KMS-11 (cell line): ENCODE measurements around the gene CPT2.

Source experiments
- H2AFZ ChIP-seq: fragments of 200-600 bp; sonication (generic); 2 replicates; pipeline ENCODE4 v1.6.1; 2016; ENCODE audit warnings: antibody characterized with exemption, mixed run types, low read depth
- H3K27ac ChIP-seq: fragments of 200-600 bp; sonication (generic); 2 replicates; pipeline ENCODE4 v1.6.1; 2016; ENCODE audit warnings: mild to moderate bottlenecking, mixed run types
- H3K27me3 ChIP-seq: fragments of 200-600 bp; sonication (generic); 2 replicates; pipeline ENCODE4 v1.6.1; 2017; ENCODE audit warnings: mild to moderate bottlenecking, low read depth, mixed run types, moderate library complexity; ENCODE audit not compliant: insufficient read depth
- H3K36me3 ChIP-seq: fragments of 200-600 bp; sonication (generic); 2 replicates; pipeline ENCODE4 v1.6.1; 2017; ENCODE audit warnings: mild to moderate bottlenecking, mixed run types; ENCODE audit not compliant: insufficient read depth
- H3K4me1 ChIP-seq: fragments of 200-600 bp; sonication (generic); 2 replicates; pipeline ENCODE4 v1.6.1; 2016; ENCODE audit warnings: mild to moderate bottlenecking, low read depth, mixed run types; ENCODE audit not compliant: poor library complexity, severe bottlenecking
- H3K4me2 ChIP-seq: fragments of 200-600 bp; sonication (generic); 2 replicates; pipeline ENCODE4 v1.7.0; 2016; ENCODE audit warnings: mild to moderate bottlenecking, mixed run types
- H3K4me3 ChIP-seq: fragments of 200-600 bp; sonication (generic); IDR thresholded peaks from 2 replicates; pipeline ENCODE4 v1.6.1; 2017; ENCODE audit warnings: low read depth, low read length, mixed read lengths; ENCODE audit not compliant: insufficient read depth
- H3K79me2 ChIP-seq: fragments of 200-600 bp; sonication (generic); 2 replicates; pipeline ENCODE4 v1.6.1; 2016; ENCODE audit warnings: low read depth, mixed run types; ENCODE audit not compliant: insufficient read depth
- H3K9ac ChIP-seq: fragments of 200-600 bp; sonication (generic); 2 replicates; pipeline ENCODE4 v1.6.1; 2016; ENCODE audit warnings: mild to moderate bottlenecking, mixed run types
- H4K20me1 ChIP-seq: fragments of 200-600 bp; sonication (generic); 2 replicates; pipeline ENCODE4 v1.6.1; 2016; ENCODE audit warnings: mild to moderate bottlenecking, mixed run types; ENCODE audit not compliant: insufficient read depth
- TF ChIP-seq, protein P1 (sequence below): fragments of 200-600 bp; sonication (generic); conservative IDR thresholded peaks from 2 replicates; pipeline ENCODE4 v1.6.1; 2017; ENCODE audit warnings: low read depth, mild to moderate bottlenecking, antibody characterized with exemption, low read length, moderate library complexity, mixed read lengths

Gene CPT2

GRCh38 chr1:53207726-53208125 lies 11.1 kb downstream of the CPT2 start:
- H3K36me3 ChIP-seq = no peaks in the 10 kb centered on the region; the same call in 1 of the 2 replicates
- no peaks in the 10 kb centered on the region for H3K4me1 ChIP-seq
- no peaks in the 10 kb centered on the region for H3K27me3 ChIP-seq
- TF ChIP-seq, protein P1, sequence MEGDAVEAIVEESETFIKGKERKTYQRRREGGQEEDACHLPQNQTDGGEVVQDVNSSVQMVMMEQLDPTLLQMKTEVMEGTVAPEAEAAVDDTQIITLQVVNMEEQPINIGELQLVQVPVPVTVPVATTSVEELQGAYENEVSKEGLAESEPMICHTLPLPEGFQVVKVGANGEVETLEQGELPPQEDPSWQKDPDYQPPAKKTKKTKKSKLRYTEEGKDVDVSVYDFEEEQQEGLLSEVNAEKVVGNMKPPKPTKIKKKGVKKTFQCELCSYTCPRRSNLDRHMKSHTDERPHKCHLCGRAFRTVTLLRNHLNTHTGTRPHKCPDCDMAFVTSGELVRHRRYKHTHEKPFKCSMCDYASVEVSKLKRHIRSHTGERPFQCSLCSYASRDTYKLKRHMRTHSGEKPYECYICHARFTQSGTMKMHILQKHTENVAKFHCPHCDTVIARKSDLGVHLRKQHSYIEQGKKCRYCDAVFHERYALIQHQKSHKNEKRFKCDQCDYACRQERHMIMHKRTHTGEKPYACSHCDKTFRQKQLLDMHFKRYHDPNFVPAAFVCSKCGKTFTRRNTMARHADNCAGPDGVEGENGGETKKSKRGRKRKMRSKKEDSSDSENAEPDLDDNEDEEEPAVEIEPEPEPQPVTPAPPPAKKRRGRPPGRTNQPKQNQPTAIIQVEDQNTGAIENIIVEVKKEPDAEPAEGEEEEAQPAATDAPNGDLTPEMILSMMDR = no peak
- H3K9ac ChIP-seq = no peak overlapping the region
- H3K27ac ChIP-seq = no peak overlapping the region
- H3K4me2 ChIP-seq = no peak overlapping the region
- H3K79me2 ChIP-seq = no peaks in the 10 kb centered on the region
- no peaks in the 10 kb centered on the region for H4K20me1 ChIP-seq
- H2AFZ ChIP-seq = no peak overlapping the region
- no peak overlapping the region for H3K4me3 ChIP-seq

DNA sequence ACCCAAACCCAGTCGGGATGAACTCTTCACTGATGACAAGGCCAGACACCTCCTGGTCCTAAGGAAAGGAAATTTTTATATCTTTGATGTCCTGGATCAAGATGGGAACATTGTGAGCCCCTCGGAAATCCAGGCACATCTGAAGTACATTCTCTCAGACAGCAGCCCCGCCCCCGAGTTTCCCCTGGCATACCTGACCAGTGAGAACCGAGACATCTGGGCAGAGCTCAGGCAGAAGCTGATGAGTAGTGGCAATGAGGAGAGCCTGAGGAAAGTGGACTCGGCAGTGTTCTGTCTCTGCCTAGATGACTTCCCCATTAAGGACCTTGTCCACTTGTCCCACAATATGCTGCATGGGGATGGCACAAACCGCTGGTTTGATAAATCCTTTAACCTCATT lies 13.7 kb downstream of the CPT2 start:
- Histone ChIP-seq H3K27ac (no peak overlapping the region), H3K36me3 (no peaks in the 10 kb centered on the region; the same call in 1 of the 2 replicates), H4K20me1 (no peaks in the 10 kb centered on the region), H3K4me2 (no peak overlapping the region), H3K4me1 (no peaks in the 10 kb centered on the region), H3K9ac (no peak overlapping the region), H3K27me3 (no peaks in the 10 kb centered on the region), H3K79me2 (no peaks in the 10 kb centered on the region), H2AFZ (no peak overlapping the region), H3K4me3 (no peak overlapping the region)
- TF ChIP-seq, protein P1 = no peak

- TF ChIP-seq, protein P1 = no peak
- no peaks in the 10 kb centered on the region; the same call in 1 of the 2 replicates for H3K36me3 ChIP-seq
- no peak overlapping the region for H3K4me3 ChIP-seq
- no peaks in the 10 kb centered on the region for H3K79me2 ChIP-seq
- H3K9ac ChIP-seq = no peak overlapping the region
- no peak overlapping the region for H3K27ac ChIP-seq
- H3K4me1 ChIP-seq = no peaks in the 10 kb centered on the region
- no peaks in the 10 kb centered on the region for H4K20me1 ChIP-seq
- H3K27me3 ChIP-seq = no peaks in the 10 kb centered on the region
- no peak overlapping the region for H2AFZ ChIP-seq
- H3K4me2 ChIP-seq = no peak overlapping the region
Measured at GRCh38 chr1:53210954-53211353, 14.3 kb downstream of the CPT2 start.

DNA sequence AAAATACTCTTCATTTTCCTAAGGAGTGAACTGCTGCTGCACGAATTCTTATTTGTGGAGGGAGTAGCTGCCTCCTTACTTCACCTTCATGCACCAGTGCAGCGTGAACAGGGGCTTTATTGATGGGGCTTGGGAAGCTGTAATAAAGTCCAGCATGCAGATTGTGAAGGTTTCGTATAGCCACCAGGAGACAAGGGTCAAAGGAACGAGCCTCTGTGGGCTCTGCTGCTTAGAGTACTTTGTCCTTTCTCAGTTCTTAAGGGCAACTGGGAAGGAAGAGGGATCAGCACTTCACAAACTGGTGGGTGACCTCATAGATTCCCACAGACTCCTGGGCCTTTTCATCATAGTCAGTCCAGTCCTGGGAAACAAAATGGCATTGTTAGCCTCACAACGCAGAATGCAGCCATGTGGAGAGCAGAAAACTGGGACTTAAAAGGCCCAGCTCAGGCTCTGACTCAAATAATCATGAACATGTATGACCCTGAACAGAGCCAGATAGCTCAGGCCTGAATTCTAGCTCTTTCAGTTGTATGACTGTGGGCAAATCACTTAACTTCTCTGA lies 17.8 kb downstream of the CPT2 start:
- no peak overlapping the region for H2AFZ ChIP-seq
- H3K79me2 ChIP-seq = peaks cover 3% of the 10 kb centered on the region; the same call in 1 of the 2 replicates
- H3K36me3 ChIP-seq = no peaks in the 10 kb centered on the region; the same call in 1 of the 2 replicates
- H3K27me3 ChIP-seq = no peaks in the 10 kb centered on the region
- no peak overlapping the region for H3K9ac ChIP-seq
- no peak overlapping the region for H3K27ac ChIP-seq
- peaks cover 6% of the 10 kb centered on the region for H3K4me1 ChIP-seq
- H3K4me3 ChIP-seq = no peak overlapping the region
- no peak overlapping the region for H3K4me2 ChIP-seq
- no peaks in the 10 kb centered on the region for H4K20me1 ChIP-seq
- TF ChIP-seq, protein P1 = no peak
